ENCODE data around the gene LRRC72.

DNA sequence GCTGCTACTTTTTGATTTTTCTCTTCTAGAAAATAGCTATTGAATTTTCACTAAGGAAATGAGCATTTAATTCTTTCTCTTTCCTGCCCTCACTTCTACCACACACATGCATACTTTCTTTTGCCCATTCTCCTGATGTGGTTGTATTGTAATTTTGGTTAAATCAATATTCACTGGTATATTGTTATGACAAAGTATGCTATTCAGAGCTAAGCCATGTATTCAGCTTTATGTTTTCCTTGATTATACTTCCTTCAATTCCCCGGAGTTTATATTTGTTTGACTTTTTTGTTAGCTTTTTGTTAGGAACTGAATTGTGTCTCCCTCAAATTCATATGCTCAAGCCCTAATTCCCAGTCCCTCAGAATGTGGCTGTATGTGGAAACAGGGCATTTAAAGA is 24.0 kb downstream of the LRRC72 start:
- TF ChIP-seq, protein P1, sequence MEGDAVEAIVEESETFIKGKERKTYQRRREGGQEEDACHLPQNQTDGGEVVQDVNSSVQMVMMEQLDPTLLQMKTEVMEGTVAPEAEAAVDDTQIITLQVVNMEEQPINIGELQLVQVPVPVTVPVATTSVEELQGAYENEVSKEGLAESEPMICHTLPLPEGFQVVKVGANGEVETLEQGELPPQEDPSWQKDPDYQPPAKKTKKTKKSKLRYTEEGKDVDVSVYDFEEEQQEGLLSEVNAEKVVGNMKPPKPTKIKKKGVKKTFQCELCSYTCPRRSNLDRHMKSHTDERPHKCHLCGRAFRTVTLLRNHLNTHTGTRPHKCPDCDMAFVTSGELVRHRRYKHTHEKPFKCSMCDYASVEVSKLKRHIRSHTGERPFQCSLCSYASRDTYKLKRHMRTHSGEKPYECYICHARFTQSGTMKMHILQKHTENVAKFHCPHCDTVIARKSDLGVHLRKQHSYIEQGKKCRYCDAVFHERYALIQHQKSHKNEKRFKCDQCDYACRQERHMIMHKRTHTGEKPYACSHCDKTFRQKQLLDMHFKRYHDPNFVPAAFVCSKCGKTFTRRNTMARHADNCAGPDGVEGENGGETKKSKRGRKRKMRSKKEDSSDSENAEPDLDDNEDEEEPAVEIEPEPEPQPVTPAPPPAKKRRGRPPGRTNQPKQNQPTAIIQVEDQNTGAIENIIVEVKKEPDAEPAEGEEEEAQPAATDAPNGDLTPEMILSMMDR (IDR thresholded peaks at IDR 0.05; ENCODE audit: insufficient read depth, low read depth, low read length) = no peak
- TF ChIP-seq EZH2 (IDR thresholded peaks at IDR 0.05; ENCODE audit: insufficient read depth, low read length) = no peak

Measured in astrocyte (in vitro differentiated cells and primary cell).